Mesenchymal stem cell (in vitro differentiated cells and primary cell): ENCODE measurements around the gene WDR18.

ENCODE experiments used
- DNase-seq: peaks from one replicate; pipeline ENCODE4 v3.0.0-alpha.2; 2013
- H2AFZ ChIP-seq: one replicate; pipeline ENCODE4 v1.6.1; 2013; ENCODE audit warnings: low read depth, mild to moderate bottlenecking, control low read depth, inconsistent platforms, low read length, moderate library complexity
- H2AK5ac ChIP-seq: 2 replicates; pipeline ENCODE4 v1.6.1; 2013; ENCODE audit warnings: low read length, moderate library complexity, mild to moderate bottlenecking, inconsistent platforms; ENCODE audit not compliant: severe bottlenecking
- H2BK120ac ChIP-seq: one replicate; pipeline ENCODE4 v1.6.1; 2013; ENCODE audit warnings: low read depth, mild to moderate bottlenecking, inconsistent platforms, low read length, moderate library complexity
- H2BK12ac ChIP-seq, 2 experiments: one replicate each; pipeline ENCODE4 v1.6.1; 2013; ENCODE audit warnings: inconsistent platforms in 2 of 2, low read length in 2 of 2, mild to moderate bottlenecking in 2 of 2, moderate library complexity in 2 of 2, control low read depth in 1 of 2
- H2BK15ac ChIP-seq: one replicate; pipeline ENCODE4 v1.6.1; 2013; ENCODE audit warnings: mild to moderate bottlenecking, low read depth, inconsistent platforms; ENCODE audit not compliant: poor library complexity, severe bottlenecking
- H2BK5ac ChIP-seq: 2 replicates; pipeline ENCODE4 v1.6.1; 2013; ENCODE audit warnings: low read depth, mild to moderate bottlenecking, low read length, control low read depth, inconsistent platforms; ENCODE audit not compliant: poor library complexity, severe bottlenecking
- H3K14ac ChIP-seq, 2 experiments: one replicate each; pipeline ENCODE4 v1.6.1; 2013; ENCODE audit warnings: inconsistent platforms in 2 of 2, low read length in 2 of 2, control low read depth in 1 of 2, mild to moderate bottlenecking in 1 of 2, moderate library complexity in 1 of 2
- H3K18ac ChIP-seq, 2 experiments: one replicate each; pipeline ENCODE4 v1.6.1; 2013; ENCODE audit warnings: inconsistent platforms in 2 of 2, low read length in 2 of 2, control low read depth in 1 of 2, low read depth in 1 of 2, mild to moderate bottlenecking in 1 of 2
- H3K23ac ChIP-seq, 2 experiments: one replicate each; pipeline ENCODE4 v1.6.1; 2013; ENCODE audit warnings: inconsistent platforms in 2 of 2, low read length in 2 of 2, mild to moderate bottlenecking in 2 of 2, moderate library complexity in 2 of 2, control low read depth in 1 of 2
- H3K27ac ChIP-seq: 2 replicates; pipeline ENCODE4 v1.5.1; 2013; ENCODE audit warnings: mild to moderate bottlenecking, moderate library complexity, low read length, control low read depth, inconsistent platforms; ENCODE audit not compliant: poor library complexity, severe bottlenecking
- H3K27me3 ChIP-seq, 2 experiments: 2 replicates each; pipeline versions ENCODE4 v1.6.1 to v1.7.0; 2013; ENCODE audit warnings: low read length in 2 of 2, mild to moderate bottlenecking in 2 of 2, moderate library complexity in 2 of 2, control low read depth in 1 of 2, inconsistent platforms in 1 of 2; ENCODE audit not compliant: control insufficient read depth in 1 of 2, insufficient read depth in 1 of 2
- H3K36me3 ChIP-seq, 2 experiments: 2 replicates each; pipeline versions ENCODE4 v1.6.1 to v1.7.0; 2013; ENCODE audit warnings: low read length in 2 of 2, control low read depth in 1 of 2, inconsistent platforms in 1 of 2, low read depth in 1 of 2, mild to moderate bottlenecking in 1 of 2; ENCODE audit not compliant: insufficient read depth in 2 of 2, control insufficient read depth in 1 of 2
- H3K4ac ChIP-seq, 2 experiments: one replicate each; pipeline ENCODE4 v1.6.1; 2013; ENCODE audit warnings: inconsistent platforms in 2 of 2, low read length in 2 of 2, mild to moderate bottlenecking in 2 of 2, moderate library complexity in 2 of 2, control low read depth in 1 of 2, low read depth in 1 of 2
- H3K4me1 ChIP-seq: 2 replicates; pipeline ENCODE4 v1.6.1; 2013; ENCODE audit warnings: low read depth, low read length, control low read depth; ENCODE audit not compliant: control insufficient read depth, insufficient read depth
- H3K4me2 ChIP-seq: 2 replicates; pipeline ENCODE4 v1.6.1; 2013; ENCODE audit warnings: low read length, mild to moderate bottlenecking, inconsistent platforms; ENCODE audit not compliant: poor library complexity, severe bottlenecking
- H3K4me3 ChIP-seq, 2 experiments: 2 replicates each; pipeline versions ENCODE4 v1.5.1 to v1.7.0; 2013; ENCODE audit warnings: low read length in 2 of 2, mild to moderate bottlenecking in 2 of 2, control low read depth in 1 of 2, low read depth in 1 of 2; ENCODE audit not compliant: insufficient read depth in 1 of 2
- H3K79me1 ChIP-seq: replicated peaks from 2 replicates; pipeline ENCODE4 v1.6.1; 2013; ENCODE audit warnings: mild to moderate bottlenecking, control low read depth, low read length, inconsistent platforms; ENCODE audit not compliant: poor library complexity, severe bottlenecking
- H3K9ac ChIP-seq: 2 replicates; pipeline ENCODE4 v1.7.0; 2013; ENCODE audit warnings: mild to moderate bottlenecking, low read length, moderate library complexity
- H3K9me3 ChIP-seq: 2 replicates; pipeline ENCODE4 v1.7.0; 2013; ENCODE audit warnings: mild to moderate bottlenecking, low read length; ENCODE audit not compliant: control insufficient read depth
- H4K8ac ChIP-seq: one replicate; pipeline ENCODE4 v1.6.1; 2013; ENCODE audit warnings: inconsistent platforms, mild to moderate bottlenecking, low read length, moderate library complexity
- H4K91ac ChIP-seq: one replicate; pipeline ENCODE4 v1.6.1; 2013; ENCODE audit warnings: mild to moderate bottlenecking, low read length, inconsistent platforms
- WGBS: methylation state at CpG from one replicate; pipeline ENCODE4 v1.1.7; 2013; ENCODE audit warnings: mixed read lengths; 5-methylcytosine and 5-hydroxymethylcytosine counted together

The WDR18 gene

GRCh38 chr19:976476-976875 is 7.7 kb upstream of the WDR18 start:
- H3K4me3 ChIP-seq: no peak overlapping the region
- no peak overlapping the region for H2BK5ac ChIP-seq
- H3K4ac ChIP-seq: no peak overlapping the region
- peaks cover 11 to 53% of the 10 kb centered on the region in 2 experiments for H3K36me3 ChIP-seq
- H3K4me1 ChIP-seq: peaks cover 21% of the 10 kb centered on the region
- no peak overlapping the region for H4K8ac ChIP-seq
- no peak overlapping the region for H3K27ac ChIP-seq
- 86% methylated on average over 8 of the region's 10 CpGs for WGBS
- H3K9ac ChIP-seq: no peak overlapping the region
- H2AK5ac ChIP-seq: no peak overlapping the region
- H3K23ac ChIP-seq: no peak overlapping the region
- no peaks in the 10 kb centered on the region for H3K9me3 ChIP-seq
- no peak overlapping the region for H2BK12ac ChIP-seq
- no peak overlapping the region for H2BK15ac ChIP-seq
- DNase-seq: no peak
- no peaks in the 10 kb centered on the region for H3K27me3 ChIP-seq
- no peak overlapping the region for H3K14ac ChIP-seq
- H3K4me2 ChIP-seq: no peak overlapping the region
- peak overlapping the region in 1 of 2 experiments; percentile 21 for H3K18ac ChIP-seq
- no peak overlapping the region for H4K91ac ChIP-seq
- no peak overlapping the region for H2AFZ ChIP-seq
- H2BK120ac ChIP-seq: no peak overlapping the region
- peaks cover 20% of the 10 kb centered on the region for H3K79me1 ChIP-seq

GRCh38 chr19:977058-977464 is 7.1 kb upstream of the WDR18 start:
- no peak overlapping the region for H3K23ac ChIP-seq
- no peak overlapping the region for H3K14ac ChIP-seq
- no peak overlapping the region for H2AFZ ChIP-seq
- no peak overlapping the region for H2BK15ac ChIP-seq
- no peak overlapping the region for H3K4me2 ChIP-seq
- peak overlapping the region in 1 of 2 experiments; percentile 19 for H2BK12ac ChIP-seq
- no peak overlapping the region for H3K27ac ChIP-seq
- no peaks in the 10 kb centered on the region for H3K27me3 ChIP-seq
- peak overlapping the region; percentile 21 for H4K91ac ChIP-seq
- no peak overlapping the region for H3K4me3 ChIP-seq
- H3K18ac ChIP-seq: no peak overlapping the region
- H4K8ac ChIP-seq: peak overlapping the region; percentile 19
- H2BK5ac ChIP-seq: no peak overlapping the region
- no peak overlapping the region for H2BK120ac ChIP-seq
- no peak overlapping the region for H2AK5ac ChIP-seq
- no peak overlapping the region for H3K9ac ChIP-seq
- WGBS: 94% methylated on average over 24 of the region's 24 CpGs
- H3K4ac ChIP-seq: peak overlapping the region in 1 of 2 experiments; percentile 11
- H3K9me3 ChIP-seq: no peaks in the 10 kb centered on the region
- peaks cover 8 to 47% of the 10 kb centered on the region in 2 experiments for H3K36me3 ChIP-seq
- peaks cover 21% of the 10 kb centered on the region for H3K4me1 ChIP-seq
- no peak for DNase-seq
- H3K79me1 ChIP-seq: peaks cover 20% of the 10 kb centered on the region

DNA sequence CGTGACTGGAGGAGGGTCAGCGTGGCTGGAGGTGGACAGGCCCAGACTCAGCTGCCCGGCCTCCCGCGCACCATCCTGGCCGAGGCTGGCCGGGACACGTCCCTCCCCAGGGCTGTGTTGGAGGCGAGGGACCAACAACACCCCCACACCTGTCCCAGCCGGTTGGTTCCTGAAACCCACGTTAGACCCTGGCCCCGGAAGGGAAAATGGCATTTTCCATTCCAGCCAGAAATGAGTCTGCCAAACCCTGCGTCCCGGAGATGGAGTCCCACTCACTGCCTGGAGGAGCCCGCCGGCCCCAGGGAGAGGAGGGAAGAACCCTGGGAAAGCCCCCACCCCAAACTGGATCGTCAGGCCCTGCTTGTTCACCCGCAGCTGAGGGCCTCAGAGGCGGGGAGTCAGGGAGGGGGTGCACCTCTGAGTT is 4.8 kb upstream of the WDR18 start:
- Histone ChIP-seq H3K4me2 (no peak overlapping the region), H3K14ac (peak overlapping the region in 1 of 2 experiments; percentile 78), H3K4me3 (no peak overlapping the region), H4K8ac (peak overlapping the region; percentile 59), H2BK120ac (peak overlapping the region; percentile 98), H3K9ac (no peak overlapping the region), H3K9me3 (no peaks in the 10 kb centered on the region), H3K27me3 (no peaks in the 10 kb centered on the region), H4K91ac (peak overlapping the region; percentile 80), H2AFZ (no peak overlapping the region), H3K79me1 (peaks cover 10% of the 10 kb centered on the region), H2AK5ac (peak overlapping the region; percentile 83), H2BK12ac (peak overlapping the region in 1 of 2 experiments; percentile 75), H3K23ac (no peak overlapping the region), H3K18ac (peak overlapping the region; percentile 67 to 70), H2BK15ac (no peak overlapping the region), H3K4me1 (peaks cover 27% of the 10 kb centered on the region), H3K36me3 (peaks cover 0 to 27% of the 10 kb centered on the region in 2 experiments), H3K27ac (no peak overlapping the region), H3K4ac (peak overlapping the region in 1 of 2 experiments; percentile 11), H2BK5ac (no peak overlapping the region)
- DNase-seq: peak; percentile 26
- WGBS: 76% methylated on average over 16 of the region's 19 CpGs

DNA sequence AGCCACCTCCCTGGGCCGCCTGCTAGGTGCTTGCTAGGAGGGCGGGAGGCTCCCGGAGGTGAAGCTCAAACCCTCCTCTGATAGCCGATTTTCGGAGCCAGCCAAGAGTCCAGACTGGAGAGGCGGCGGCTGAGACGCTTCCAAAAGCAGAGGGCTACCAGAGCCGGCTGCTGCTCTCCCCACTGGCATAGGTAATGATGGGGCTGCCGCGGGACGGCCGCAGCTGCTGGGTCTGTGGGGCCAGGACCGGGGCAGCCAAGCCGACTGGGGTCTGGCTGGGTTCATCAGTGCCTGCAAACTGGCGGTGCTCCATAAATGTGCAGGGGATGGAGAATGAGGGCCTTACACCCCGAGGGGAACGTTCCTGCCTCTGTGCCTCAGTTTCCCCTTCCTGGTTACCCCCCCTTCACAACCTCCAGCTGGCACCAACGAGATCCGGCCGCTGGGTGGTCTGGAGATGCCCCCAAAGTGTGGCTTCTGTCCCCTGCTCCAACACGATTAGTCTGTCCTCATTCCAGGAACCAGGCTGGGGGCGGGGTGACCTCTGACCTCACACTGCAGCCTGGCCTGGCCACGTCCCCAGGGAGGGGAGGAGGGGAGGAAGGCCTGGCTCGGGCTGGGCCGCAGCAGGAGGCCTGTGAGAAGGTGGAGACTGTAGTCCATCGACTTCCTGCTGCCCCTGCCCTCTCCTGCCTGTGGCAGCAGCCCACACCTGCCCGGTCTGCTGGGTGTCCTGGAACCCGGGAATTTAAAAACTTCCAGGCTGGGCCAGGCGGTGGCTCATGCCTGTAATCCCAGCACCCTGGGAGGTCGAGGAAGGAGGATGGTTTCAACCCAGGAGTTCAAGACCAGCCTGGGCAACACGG is 3.8 kb upstream of the WDR18 start:
- Histone ChIP-seq H2AK5ac (peak overlapping the region; percentile 47), H3K4me1 (peaks cover 34% of the 10 kb centered on the region), H3K79me1 (peaks cover 10% of the 10 kb centered on the region), H2BK15ac (peak overlapping the region; percentile 75), H3K27me3 (no peaks in the 10 kb centered on the region), H3K27ac (no peak overlapping the region), H2AFZ (no peak overlapping the region), H3K9ac (no peak overlapping the region), H2BK120ac (peak overlapping the region; percentile 94), H3K4ac (peak overlapping the region; percentile 54 to 70), H2BK12ac (peak overlapping the region; percentile 65 to 90), H3K36me3 (peaks cover 0 to 20% of the 10 kb centered on the region in 2 experiments), H3K14ac (no peak overlapping the region), H2BK5ac (no peak overlapping the region), H3K23ac (no peak overlapping the region), H3K9me3 (no peaks in the 10 kb centered on the region), H4K8ac (peak overlapping the region; percentile 58), H3K4me3 (no peak overlapping the region), H4K91ac (peak overlapping the region; percentile 97), H3K18ac (peak overlapping the region; percentile 76 to 90), H3K4me2 (peak overlapping the region; percentile 46)
- peak; percentile 53 for DNase-seq
- 22% methylated on average over 29 of the region's 32 CpGs for WGBS
